Central memory CD8-positive, alpha-beta T cell (primary cell): ENCODE results near the gene GRAMD1C.
"Not testable (repeated sequence)": the region's sequence is repeated elsewhere in the genome, so short reads cannot be mapped to it uniquely, and the experiment has no call there.

Source experiments
- ATAC-seq: fragments of 150-1000 bp; cut with Tn5 transposase; replicated peaks from 2 replicates; pipeline ENCODE4 v1.10.0; 2022; ENCODE audit warnings: mild to moderate bottlenecking, moderate FRiP score, moderate number of reproducible peaks; ENCODE audit not compliant: poor library complexity, severe bottlenecking; ENCODE audit errors: extremely low read depth
- DNase-seq, 2 donors: peaks; one replicate each; pipeline ENCODE4 v3.0.0; 2021; ENCODE audit warnings: low spot score in 2 of 2
- H3K27ac Mint-ChIP-seq: one replicate; pipeline ENCODE4 v1.8.0; 2022; ENCODE audit warnings: low read depth, mild to moderate bottlenecking, moderate library complexity, mixed read lengths
- H3K27me3 Mint-ChIP-seq: one replicate; pipeline ENCODE4 v1.8.0; 2022; ENCODE audit warnings: mixed read lengths
- H3K36me3 Mint-ChIP-seq: one replicate; pipeline ENCODE4 v1.8.0; 2022; ENCODE audit warnings: mild to moderate bottlenecking, moderate library complexity, mixed read lengths; ENCODE audit not compliant: insufficient read depth
- H3K4me1 Mint-ChIP-seq: one replicate; pipeline ENCODE4 v1.8.0; 2022; ENCODE audit warnings: mixed read lengths
- H3K4me3 Mint-ChIP-seq: one replicate; pipeline ENCODE4 v1.8.0; 2022; ENCODE audit warnings: mild to moderate bottlenecking, moderate library complexity, mixed read lengths
- H3K9me3 Mint-ChIP-seq: one replicate; pipeline ENCODE4 v1.8.0; 2022; ENCODE audit warnings: mixed read lengths

Gene GRAMD1C

GRCh38 chr3:113832477-113833164, 6.0 kb upstream of the GRAMD1C start:
- Mint-ChIP-seq H3K36me3 (peaks cover 2% of the 10 kb centered on the region), H3K4me3 (no peak overlapping the region), H3K4me1 (no peaks in the 10 kb centered on the region), H3K27me3 (no peaks in the 10 kb centered on the region), H3K9me3 (peaks cover 6% of the 10 kb centered on the region), H3K27ac (no peak overlapping the region)
- DNase-seq (no peak), ATAC-seq (no peak)

DNA sequence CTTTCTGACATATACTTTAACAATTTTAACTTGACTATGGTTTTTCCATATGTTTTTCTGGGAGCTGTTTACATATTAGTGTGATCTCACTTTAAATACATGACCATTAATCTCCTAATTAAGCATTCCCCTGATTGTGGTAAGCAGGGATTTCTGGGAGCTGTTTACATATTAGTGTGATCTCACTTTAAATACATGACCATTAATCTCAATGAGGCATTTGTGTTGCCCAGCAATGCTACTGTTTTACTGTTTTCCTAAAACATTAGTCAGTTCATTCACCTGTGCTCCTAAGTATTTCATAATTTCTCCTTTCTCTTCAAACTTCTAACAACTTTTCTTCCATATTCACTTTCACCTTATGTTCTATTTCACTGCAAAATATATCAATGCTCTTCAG, 3.6 kb upstream of the GRAMD1C start:
- no peaks in the 10 kb centered on the region for H3K27me3 Mint-ChIP-seq

DNA sequence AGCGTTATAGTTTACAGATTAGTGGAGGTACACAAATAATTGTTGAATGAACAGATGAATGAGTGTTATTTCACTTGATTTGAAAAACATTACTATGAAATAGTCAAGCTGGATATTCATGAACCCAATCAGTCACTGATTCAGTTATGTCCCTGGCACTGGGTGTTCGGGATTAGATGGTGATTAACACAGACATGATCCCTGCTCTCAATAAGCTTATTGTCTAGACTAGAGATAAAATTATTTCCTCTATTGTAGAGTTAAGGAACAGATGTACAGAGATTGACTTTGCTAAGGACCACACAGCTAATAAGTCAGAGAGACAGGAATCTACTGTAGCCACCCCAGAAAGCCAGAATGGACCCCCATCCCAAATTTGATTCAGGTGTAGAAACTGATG, 963 bp downstream of the GRAMD1C start:
- Mint-ChIP-seq H3K27me3 (no peaks in the 10 kb centered on the region), H3K27ac (no peak overlapping the region), H3K4me1 (peaks cover 7% of the 10 kb centered on the region), H3K36me3 (peaks cover 3% of the 10 kb centered on the region), H3K4me3 (peak overlapping the region; percentile 73), H3K9me3 (no peaks in the 10 kb centered on the region)
- DNase-seq: no peak
- no peak for ATAC-seq

More for the DNA sequence above, 3.6 kb upstream of the GRAMD1C start:
- Mint-ChIP-seq H3K4me3 (no peak overlapping the region), H3K27ac (no peak overlapping the region), H3K36me3 (peaks cover 3% of the 10 kb centered on the region), H3K4me1 (peaks cover 7% of the 10 kb centered on the region), H3K9me3 (peaks cover 6% of the 10 kb centered on the region)
- no peak for ATAC-seq
- DNase-seq: no peak

GRCh38 chr3:113844622-113845222, 6.1 kb downstream of the GRAMD1C start:
- no peaks in the 10 kb centered on the region for H3K9me3 Mint-ChIP-seq
- no peaks in the 10 kb centered on the region for H3K27me3 Mint-ChIP-seq
- H3K4me1 Mint-ChIP-seq: no peaks in the 10 kb centered on the region
- H3K27ac Mint-ChIP-seq: no peak overlapping the region
- no peak overlapping the region for H3K4me3 Mint-ChIP-seq
- DNase-seq (no peak), ATAC-seq (no peak)
- H3K36me3 Mint-ChIP-seq: peaks cover 2% of the 10 kb centered on the region

- no peak for DNase-seq
- Mint-ChIP-seq H3K4me3 (no peak overlapping the region), H3K9me3 (no peaks in the 10 kb centered on the region)
Measured at GRCh38 chr3:113847247-113847646, 8.7 kb downstream of the GRAMD1C start.

DNA sequence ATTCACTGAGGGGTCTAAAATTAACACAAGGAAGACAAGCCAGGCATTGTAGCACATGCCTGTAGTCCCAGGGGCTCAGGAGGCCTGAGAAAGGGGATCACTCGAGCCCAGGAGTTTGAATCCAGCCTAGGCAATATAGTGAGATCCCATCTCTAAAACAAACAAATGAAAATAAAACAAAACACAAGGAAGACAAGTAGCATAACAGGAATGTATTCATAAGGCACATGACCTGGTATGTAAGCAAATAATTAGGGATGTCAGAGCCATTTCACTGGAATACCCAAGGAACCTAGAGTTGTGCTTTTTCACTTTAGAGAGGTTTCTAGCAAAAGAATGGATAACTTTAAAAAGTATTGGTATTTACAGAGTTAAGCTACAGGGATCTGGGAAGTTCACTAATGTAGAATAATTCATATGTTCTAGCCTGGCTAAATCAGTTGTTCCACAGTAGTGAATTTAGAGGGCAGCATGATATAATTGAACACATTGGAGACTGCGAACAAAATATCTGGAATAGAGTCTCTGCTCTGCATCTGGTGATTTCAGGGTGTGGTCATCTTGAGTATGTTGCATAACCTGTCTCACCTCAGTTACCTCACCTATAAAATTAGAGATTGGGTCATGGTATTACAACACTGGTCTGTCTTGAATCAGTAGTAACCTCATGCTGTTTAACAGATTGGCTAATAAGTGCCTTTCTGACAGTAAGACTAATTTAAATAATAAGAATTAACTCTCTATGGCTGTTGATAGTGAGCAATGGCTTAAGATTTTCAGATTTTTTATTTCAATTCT, 9.3 kb downstream of the GRAMD1C start:
- peaks cover 2% of the 10 kb centered on the region for H3K36me3 Mint-ChIP-seq
- ATAC-seq (no peak), DNase-seq (no peak)
- H3K4me3 Mint-ChIP-seq: no peak overlapping the region
- no peaks in the 10 kb centered on the region for H3K4me1 Mint-ChIP-seq
- no peak overlapping the region for H3K27ac Mint-ChIP-seq
- peaks cover 3% of the 10 kb centered on the region for H3K27me3 Mint-ChIP-seq
- no peaks in the 10 kb centered on the region for H3K9me3 Mint-ChIP-seq

More at GRCh38 chr3:113847247-113847646, 8.7 kb downstream of the GRAMD1C start:
- Mint-ChIP-seq H3K4me1 (no peaks in the 10 kb centered on the region), H3K27me3 (no peaks in the 10 kb centered on the region), H3K27ac (no peak overlapping the region), H3K36me3 (peaks cover 2% of the 10 kb centered on the region)
- no peak for ATAC-seq

DNA sequence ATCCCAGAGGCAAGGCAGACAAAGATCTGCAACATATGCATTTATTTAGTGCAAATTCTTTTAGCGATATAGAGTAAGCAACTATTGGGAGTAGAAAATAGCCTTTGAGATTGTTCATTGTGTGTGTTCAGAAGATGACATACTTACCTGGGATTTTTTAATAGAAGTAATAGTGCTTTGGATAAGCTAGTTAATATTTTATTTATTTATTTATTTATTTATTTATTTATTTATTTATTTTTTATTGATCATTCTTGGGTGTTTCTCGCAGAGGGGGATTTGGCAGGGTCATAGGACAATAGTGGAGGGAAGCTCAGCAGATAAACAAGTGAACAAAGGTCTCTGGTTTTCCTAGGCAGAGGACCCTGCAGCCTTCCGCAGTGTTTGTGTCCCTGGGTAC, 10.5 kb downstream of the GRAMD1C start:
- not testable (repeated sequence) for H3K4me1 Mint-ChIP-seq, H3K27ac Mint-ChIP-seq, H3K36me3 Mint-ChIP-seq, DNase-seq, H3K9me3 Mint-ChIP-seq, ATAC-seq, H3K4me3 Mint-ChIP-seq
- H3K27me3 Mint-ChIP-seq: peaks cover 15% of the 10 kb centered on the region

- ATAC-seq, H3K9me3 Mint-ChIP-seq, H3K4me1 Mint-ChIP-seq, H3K27ac Mint-ChIP-seq, H3K4me3 Mint-ChIP-seq, DNase-seq, H3K36me3 Mint-ChIP-seq: not testable (repeated sequence)
- peaks cover 18% of the 10 kb centered on the region for H3K27me3 Mint-ChIP-seq
Measured at GRCh38 chr3:113849841-113850240, 11.3 kb downstream of the GRAMD1C start.

DNA sequence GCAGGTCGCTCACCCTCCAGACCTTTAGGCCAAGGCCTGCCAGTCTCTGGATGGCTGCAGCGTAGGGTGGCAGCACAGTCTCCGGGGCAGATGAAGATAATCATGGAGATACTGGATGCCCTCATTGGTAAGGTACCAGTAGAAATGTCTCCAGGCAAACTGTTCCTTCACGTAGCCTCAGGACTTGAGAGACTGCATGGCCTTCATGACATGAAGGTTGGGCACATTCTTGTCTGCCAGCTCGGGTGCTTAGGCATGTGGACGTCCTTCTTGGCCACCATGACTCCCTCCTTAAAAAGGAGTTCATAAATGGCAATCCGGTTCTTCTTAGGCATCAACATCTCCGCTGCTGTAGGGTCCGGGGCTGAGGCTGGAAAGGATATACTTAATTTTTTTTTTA, 11.8 kb downstream of the GRAMD1C start:
- H3K4me3 Mint-ChIP-seq, H3K9me3 Mint-ChIP-seq, H3K4me1 Mint-ChIP-seq, H3K27ac Mint-ChIP-seq, ATAC-seq, DNase-seq, H3K36me3 Mint-ChIP-seq: not testable (repeated sequence)
- H3K27me3 Mint-ChIP-seq: peaks cover 18% of the 10 kb centered on the region

DNA sequence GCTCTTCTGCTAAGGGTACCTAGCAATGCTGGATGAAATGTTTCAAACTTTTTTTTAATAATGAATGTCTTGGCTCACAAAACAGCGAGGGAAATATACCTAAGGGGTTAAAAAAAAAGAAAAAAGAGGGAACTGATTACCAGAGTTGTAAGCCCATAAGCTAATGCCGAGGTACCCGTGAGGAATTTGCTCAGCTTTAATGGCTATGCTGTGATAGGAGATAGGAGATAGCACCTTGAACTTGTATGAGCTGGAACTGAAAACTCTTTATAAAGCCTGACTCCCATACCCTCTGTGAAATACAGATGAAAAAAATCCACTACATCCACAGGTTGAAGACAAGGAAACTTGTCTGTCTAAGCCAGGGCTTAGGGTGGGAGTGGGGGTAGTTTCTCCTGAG, 13.9 kb downstream of the GRAMD1C start:
- ATAC-seq (no peak), DNase-seq (no peak)
- Mint-ChIP-seq H3K4me1 (no peaks in the 10 kb centered on the region), H3K4me3 (no peak overlapping the region), H3K27ac (no peak overlapping the region), H3K36me3 (no peaks in the 10 kb centered on the region), H3K9me3 (no peaks in the 10 kb centered on the region), H3K27me3 (peaks cover 18% of the 10 kb centered on the region)

DNA sequence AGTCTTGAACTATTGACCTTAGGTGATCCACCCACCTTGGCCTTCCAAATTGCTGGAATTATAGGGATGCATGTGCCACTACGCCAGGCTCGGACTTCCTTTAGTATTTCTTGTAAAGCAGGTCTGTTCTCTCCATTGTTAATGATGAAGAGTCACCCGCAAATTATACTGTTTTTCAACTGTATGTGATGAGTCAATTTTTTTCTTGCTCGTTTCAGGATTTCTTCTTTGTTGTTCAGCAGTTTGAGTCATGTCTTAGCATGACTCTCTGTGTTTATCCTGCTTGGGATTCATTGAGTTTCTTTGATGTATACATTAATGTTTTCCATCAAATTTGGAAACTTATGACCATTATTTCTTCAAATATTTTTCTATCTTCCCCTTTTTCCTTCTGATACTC, 28.9 kb downstream of the GRAMD1C start:
- Mint-ChIP-seq H3K4me1 (no peaks in the 10 kb centered on the region), H3K9me3 (no peaks in the 10 kb centered on the region), H3K36me3 (no peaks in the 10 kb centered on the region), H3K27me3 (peaks cover 9% of the 10 kb centered on the region), H3K4me3 (no peak overlapping the region), H3K27ac (no peak overlapping the region)
- ATAC-seq (no peak), DNase-seq (no peak)

DNA sequence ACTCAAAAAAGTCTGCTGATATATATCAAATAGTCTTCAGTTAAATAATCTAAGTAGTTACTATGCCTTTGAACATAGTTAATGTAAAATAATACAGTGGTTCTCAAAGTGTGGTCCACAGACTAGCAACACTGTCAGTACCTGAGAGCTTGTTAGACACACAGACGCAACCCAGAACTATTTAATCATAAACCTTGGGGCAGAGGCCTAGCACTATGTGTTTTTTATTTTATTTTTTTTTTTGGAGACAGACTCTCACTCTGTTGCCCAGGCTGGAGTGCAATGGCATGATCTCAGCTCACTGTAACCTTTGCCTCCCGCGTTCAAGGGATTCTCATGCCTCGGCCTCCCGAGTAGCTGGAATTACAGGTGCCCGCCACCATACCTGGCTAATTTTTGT, 34.7 kb downstream of the GRAMD1C start:
- Mint-ChIP-seq H3K4me3 (no peak overlapping the region), H3K27ac (no peak overlapping the region), H3K27me3 (peaks cover 9% of the 10 kb centered on the region), H3K9me3 (no peaks in the 10 kb centered on the region), H3K36me3 (peaks cover 1% of the 10 kb centered on the region), H3K4me1 (no peaks in the 10 kb centered on the region)
- DNase-seq (no peak), ATAC-seq (no peak)
